ENCODE data around the gene RNF39. TPM values are rescaled to one million over a fixed set of nuclear protein-coding genes. Genes with fewer than 3 reads are reported as not detected.

Gene RNF39
- total RNA-seq, 2 donors from 2014 or later = 0.93 to 1.6 TPM

- DNase-seq = peak; percentile 42
Measured at GRCh38 chr6:30074331-30075093, 1.1 kb downstream of the RNF39 start.

GRCh38 chr6:30073489-30074235 is 1.9 kb downstream of the RNF39 start:
- peak; percentile 43 for DNase-seq
- Histone ChIP-seq H3K4me1 (peaks cover 6% of the 10 kb centered on the region), H3K36me3 (no peaks in the 10 kb centered on the region), H3K9me3 (no peaks in the 10 kb centered on the region), H3K27ac (no peak overlapping the region), H3K9ac (ENCODE audit: low read depth in 2 of 2, low read length in 2 of 2) (no peak overlapping the region), H3K27me3 (peaks cover 30% of the 10 kb centered on the region), H3K4me3 (no peak overlapping the region)
- intact Hi-C loops (cut with DNase I) = no loop called here
- TF ChIP-seq CTCF (IDR thresholded peaks at IDR 0.05) = no peak

More at GRCh38 chr6:30074331-30075093, 1.1 kb downstream of the RNF39 start:
- Histone ChIP-seq H3K9me3 (no peaks in the 10 kb centered on the region), H3K27ac (no peak overlapping the region), H3K27me3 (peaks cover 30% of the 10 kb centered on the region), H3K4me1 (peaks cover 6% of the 10 kb centered on the region), H3K9ac (ENCODE audit: low read depth in 2 of 2, low read length in 2 of 2) (peak overlapping the region; percentile 6 to 29), H3K4me3 (peak overlapping the region; percentile 36), H3K36me3 (no peaks in the 10 kb centered on the region)
- intact Hi-C loops (cut with DNase I) = no loop called here
- TF ChIP-seq CTCF (IDR thresholded peaks at IDR 0.05) = no peak

GRCh38 chr6:30071858-30072257 is 3.7 kb downstream of the RNF39 start:
- H3K9me3 ChIP-seq = no peaks in the 10 kb centered on the region
- DNase-seq = no peak
- intact Hi-C loops (cut with DNase I) = no loop called here
- H3K4me3 ChIP-seq = no peak overlapping the region
- H3K4me1 ChIP-seq = peaks cover 6% of the 10 kb centered on the region
- H3K9ac ChIP-seq (ENCODE audit: low read depth in 2 of 2, low read length in 2 of 2) = no peak overlapping the region
- no peak for TF ChIP-seq CTCF (IDR thresholded peaks at IDR 0.05)
- H3K27me3 ChIP-seq = peaks cover 30% of the 10 kb centered on the region
- H3K27ac ChIP-seq = no peak overlapping the region
- no peaks in the 10 kb centered on the region for H3K36me3 ChIP-seq

- H3K27ac ChIP-seq = no peak overlapping the region
- DNase-seq = peak; percentile 28
- H3K4me3 ChIP-seq = no peak overlapping the region
- no peaks in the 10 kb centered on the region for H3K36me3 ChIP-seq
- intact Hi-C loops (cut with DNase I) = no loop called here
- H3K27me3 ChIP-seq = peaks cover 30% of the 10 kb centered on the region
- no peak for TF ChIP-seq CTCF (IDR thresholded peaks at IDR 0.05)
- no peak overlapping the region for H3K9ac ChIP-seq (ENCODE audit: low read depth in 2 of 2, low read length in 2 of 2)
- H3K9me3 ChIP-seq = no peaks in the 10 kb centered on the region
- peaks cover 6% of the 10 kb centered on the region for H3K4me1 ChIP-seq
Measured at GRCh38 chr6:30071081-30071818, 4.3 kb downstream of the RNF39 start.

- intact Hi-C loops (cut with DNase I) = loop anchor here (5.0 kb wide), 1 partner anchor 35 kb away; no protein-coding TSS in a partner anchor
- TF ChIP-seq CTCF (IDR thresholded peaks at IDR 0.05) = no peak
- Histone ChIP-seq H3K9ac (ENCODE audit: low read depth in 2 of 2, low read length in 2 of 2) (peak overlapping the region; percentile 57 to 94), H3K27ac (peak overlapping the region; percentile 86), H3K27me3 (peaks cover 5% of the 10 kb centered on the region), H3K9me3 (no peaks in the 10 kb centered on the region), H3K36me3 (no peaks in the 10 kb centered on the region), H3K4me1 (no peaks in the 10 kb centered on the region), H3K4me3 (peak overlapping the region; percentile 69)
- DNase-seq = no peak
Measured at GRCh38 chr6:30067460-30068139, 8.0 kb downstream of the RNF39 start.

Measured in colonic mucosa (tissue), 4 donors.